AG09309 (cell line): ENCODE measurements around the gene NOXA1.
"Not testable (repeated sequence)": the region's sequence is repeated elsewhere in the genome, so short reads cannot be mapped to it uniquely, and the experiment has no call there.

Experiments
- DNase-seq: peaks from one replicate; pipeline ENCODE4 v3.0.0-alpha.2; 2010; ENCODE audit warnings: low read depth
- H3K4me3 ChIP-seq: 2 replicates; pipeline ENCODE4 v1.5.1; 2011; ENCODE audit warnings: mild to moderate bottlenecking, low read depth, low read length, moderate library complexity; ENCODE audit not compliant: control insufficient read depth
- TF ChIP-seq, protein P1 (sequence below): IDR thresholded peaks from 2 replicates; pipeline ENCODE4 v1.5.1; 2011; ENCODE audit warnings: mild to moderate bottlenecking, low read depth, low read length, inconsistent platforms; ENCODE audit not compliant: insufficient read depth, control insufficient read depth; ENCODE audit errors: missing control alignments

The NOXA1 gene

GRCh38 chr9:137465720-137466388 is 42.7 kb downstream of the NOXA1 start:
- no peak for DNase-seq

GRCh38 chr9:137466389-137467085 is 43.3 kb downstream of the NOXA1 start:
- DNase-seq, H3K4me3 ChIP-seq: not testable (repeated sequence)

More at GRCh38 chr9:137465720-137466388, 42.7 kb downstream of the NOXA1 start:
- H3K4me3 ChIP-seq, result no peak overlapping the region
- TF ChIP-seq, protein P1, sequence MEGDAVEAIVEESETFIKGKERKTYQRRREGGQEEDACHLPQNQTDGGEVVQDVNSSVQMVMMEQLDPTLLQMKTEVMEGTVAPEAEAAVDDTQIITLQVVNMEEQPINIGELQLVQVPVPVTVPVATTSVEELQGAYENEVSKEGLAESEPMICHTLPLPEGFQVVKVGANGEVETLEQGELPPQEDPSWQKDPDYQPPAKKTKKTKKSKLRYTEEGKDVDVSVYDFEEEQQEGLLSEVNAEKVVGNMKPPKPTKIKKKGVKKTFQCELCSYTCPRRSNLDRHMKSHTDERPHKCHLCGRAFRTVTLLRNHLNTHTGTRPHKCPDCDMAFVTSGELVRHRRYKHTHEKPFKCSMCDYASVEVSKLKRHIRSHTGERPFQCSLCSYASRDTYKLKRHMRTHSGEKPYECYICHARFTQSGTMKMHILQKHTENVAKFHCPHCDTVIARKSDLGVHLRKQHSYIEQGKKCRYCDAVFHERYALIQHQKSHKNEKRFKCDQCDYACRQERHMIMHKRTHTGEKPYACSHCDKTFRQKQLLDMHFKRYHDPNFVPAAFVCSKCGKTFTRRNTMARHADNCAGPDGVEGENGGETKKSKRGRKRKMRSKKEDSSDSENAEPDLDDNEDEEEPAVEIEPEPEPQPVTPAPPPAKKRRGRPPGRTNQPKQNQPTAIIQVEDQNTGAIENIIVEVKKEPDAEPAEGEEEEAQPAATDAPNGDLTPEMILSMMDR, result no peak

DNA sequence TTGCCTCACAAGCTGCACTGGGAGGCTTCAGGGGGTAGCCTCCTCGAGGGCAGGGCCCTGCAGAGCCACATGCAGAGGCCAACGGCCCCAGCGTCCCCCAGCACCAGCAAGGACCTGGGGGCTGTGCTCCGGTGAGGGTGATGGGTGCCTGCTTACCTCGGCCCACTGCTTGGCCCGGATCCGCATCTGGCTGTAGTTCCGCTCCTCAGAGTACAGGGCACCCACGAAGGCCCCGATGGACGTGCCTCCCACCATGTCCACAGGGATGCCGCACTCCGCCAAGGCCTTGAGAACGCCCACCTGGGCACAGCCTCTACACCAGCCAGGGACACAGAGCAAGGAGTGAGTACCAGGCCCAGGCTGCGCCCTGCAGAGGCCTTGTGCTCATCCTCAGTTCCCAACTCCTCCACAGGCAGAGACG is 44.0 kb downstream of the NOXA1 start:
- TF ChIP-seq, protein P1, result no peak
- no peak for DNase-seq
- H3K4me3 ChIP-seq, result no peak overlapping the region

GRCh38 chr9:137467896-137468295 is 44.7 kb downstream of the NOXA1 start:
- TF ChIP-seq, protein P1, result no peak
- no peak overlapping the region for H3K4me3 ChIP-seq
- DNase-seq, result no peak

DNA sequence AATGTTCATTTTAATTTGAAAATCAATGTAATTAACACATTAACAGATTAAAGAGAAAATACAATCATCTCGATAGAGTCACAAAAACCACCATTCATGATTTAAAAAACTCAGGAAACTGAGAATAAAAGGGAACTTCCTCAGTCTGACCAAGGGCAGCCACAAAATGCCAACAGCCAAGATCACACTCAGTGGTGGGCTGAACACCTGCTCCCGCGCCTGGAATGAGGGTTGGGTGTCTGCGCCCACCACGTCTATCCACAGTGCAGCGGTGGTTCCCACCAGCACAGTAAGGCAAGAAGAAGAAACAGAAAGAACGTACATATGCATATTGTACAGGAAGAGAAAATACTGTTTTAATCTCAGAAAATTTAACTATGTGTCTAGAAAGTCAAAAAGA is 47.6 kb downstream of the NOXA1 start:
- no peak for DNase-seq
- TF ChIP-seq, protein P1, result no peak
- no peak overlapping the region for H3K4me3 ChIP-seq

DNA sequence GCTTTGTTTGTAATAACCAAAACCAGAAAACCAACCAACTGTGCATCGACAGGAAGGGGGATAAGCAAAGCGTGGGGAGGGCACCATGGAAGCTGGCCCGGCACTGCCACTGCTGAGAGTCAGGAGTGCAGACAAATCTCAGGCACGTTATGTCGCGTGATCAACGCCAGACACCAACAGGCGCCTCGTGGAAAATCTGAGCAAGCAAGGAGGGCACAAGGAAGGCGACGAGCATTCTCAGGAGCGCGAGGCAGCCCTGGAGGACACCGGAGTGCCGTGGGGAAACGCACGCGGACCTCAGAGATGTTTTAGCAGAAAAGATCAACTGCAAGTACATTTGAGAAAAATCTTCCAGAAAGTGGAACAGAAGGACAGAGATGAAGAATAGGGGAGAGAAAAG is 51.1 kb downstream of the NOXA1 start:
- no peak for DNase-seq
- TF ChIP-seq, protein P1, result no peak
- H3K4me3 ChIP-seq, result no peak overlapping the region

DNA sequence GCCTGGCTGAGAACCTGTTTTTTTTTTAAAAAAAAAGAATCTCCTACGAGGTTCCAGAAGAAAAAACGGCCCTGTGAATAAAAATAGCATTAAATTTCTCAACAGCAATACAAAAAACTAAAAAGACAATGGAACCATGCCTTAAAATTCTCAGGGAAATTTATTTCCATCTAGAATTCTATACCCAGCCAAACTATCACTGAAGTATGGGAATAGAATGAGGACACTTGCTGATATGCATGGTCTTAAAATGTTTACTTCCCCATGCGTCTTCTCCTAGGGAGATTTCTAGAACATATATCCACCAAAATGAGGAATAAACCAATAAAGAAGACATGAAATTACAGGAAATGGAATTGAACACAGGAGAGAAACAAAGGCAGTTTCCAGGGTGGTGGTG is 52.5 kb downstream of the NOXA1 start:
- no peak for DNase-seq
- TF ChIP-seq, protein P1, result no peak
- H3K4me3 ChIP-seq, result no peak overlapping the region
